ENCODE measurements around the gene DUSP3.

DNA sequence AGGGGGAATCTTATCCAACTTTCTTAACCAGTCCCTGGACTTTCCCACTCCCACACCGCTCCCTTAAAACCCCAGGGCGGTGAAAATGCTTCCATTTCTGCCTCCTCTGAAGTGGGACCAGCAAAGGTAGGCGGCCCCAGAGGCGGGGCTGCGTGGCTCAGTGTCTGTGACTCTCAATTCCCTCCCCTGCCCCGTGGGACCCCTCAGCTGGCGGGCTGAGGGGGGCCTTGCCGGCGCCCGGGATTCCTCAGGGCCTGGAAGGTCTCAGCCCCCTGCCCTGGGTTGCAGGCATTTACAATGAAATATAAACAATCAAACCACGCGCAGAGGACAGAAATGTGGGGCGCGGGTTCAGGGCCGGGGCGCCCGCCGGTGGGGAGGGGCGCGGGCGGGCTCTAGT lies 23.8 kb downstream of the DUSP3 start:
- TF ChIP-seq POLR2A (IDR thresholded peaks at IDR 0.05), result no peak
- TF ChIP-seq POLR2AphosphoS5 (IDR thresholded peaks at IDR 0.05), result no peak
